ENCODE measurements around the gene PGS1.

PGS1 gene

DNA sequence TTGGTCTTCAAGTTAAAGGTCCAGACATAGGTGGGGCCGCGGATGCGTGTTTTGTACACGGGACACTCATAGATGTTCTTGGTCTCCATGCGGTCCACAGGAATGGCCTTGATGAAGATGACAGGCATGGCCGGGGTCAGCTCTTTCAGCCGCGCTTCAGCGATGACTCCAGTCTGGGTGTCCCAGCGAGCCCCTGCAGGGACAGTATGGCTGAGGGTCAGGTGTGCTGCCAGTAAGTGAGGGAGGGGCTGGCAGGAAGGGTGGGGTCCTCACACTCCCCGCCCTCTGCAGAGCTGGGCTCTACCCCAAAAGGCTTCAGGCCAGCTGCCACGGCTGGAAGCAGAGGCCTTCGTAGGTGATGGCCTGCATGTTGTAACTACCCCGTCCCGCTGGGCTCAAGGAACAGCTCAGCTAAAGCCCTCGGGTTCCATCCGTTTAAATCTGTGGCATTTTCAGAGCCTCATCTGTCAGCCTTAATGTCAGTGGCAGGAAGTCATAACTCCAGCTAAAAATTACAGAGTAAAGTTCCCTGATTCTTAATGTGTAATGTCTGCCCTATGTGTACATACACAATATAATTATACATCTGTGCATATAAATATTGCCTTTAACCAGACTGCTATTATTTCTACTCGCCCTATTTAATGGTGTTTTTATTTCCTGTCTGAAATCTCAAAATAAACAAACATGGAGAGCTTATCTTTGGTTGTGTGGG, 45.7 kb downstream of the PGS1 start:
- H3K27ac ChIP-seq (ENCODE audit: low read depth, low read length): no peak overlapping the region
- H3K9ac ChIP-seq (ENCODE audit: low read length): no peak overlapping the region
- no peaks in the 10 kb centered on the region for H3K27me3 ChIP-seq (ENCODE audit: control insufficient read depth, insufficient read depth, low read length)
- no peaks in the 10 kb centered on the region for H3K4me1 ChIP-seq (ENCODE audit: control insufficient read depth, insufficient read depth, low read length)
- H3K4me3 ChIP-seq (ENCODE audit: low read length): no peak overlapping the region
- peaks cover 9% of the 10 kb centered on the region for H3K36me3 ChIP-seq (ENCODE audit: control insufficient read depth, insufficient read depth, low read length)

DNA sequence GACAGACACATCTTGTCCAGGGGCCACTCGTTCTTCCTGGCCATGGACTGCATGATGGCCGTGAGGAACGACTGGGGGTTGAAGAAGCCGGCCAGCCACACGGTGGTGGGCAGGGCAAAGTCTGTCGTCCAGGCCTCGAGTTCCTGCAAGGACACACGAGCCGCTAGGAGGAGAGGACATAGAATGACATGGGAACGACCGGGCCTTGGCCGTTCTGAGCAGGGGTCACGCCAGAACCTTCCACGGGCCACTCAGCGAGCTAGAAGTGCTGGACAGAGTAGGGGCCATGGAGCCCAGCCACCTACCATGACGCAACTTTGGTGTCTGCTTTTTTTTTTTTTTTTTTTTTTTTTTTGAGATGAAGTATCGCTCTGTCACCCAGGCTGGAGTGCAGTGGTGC, 47.0 kb downstream of the PGS1 start:
- no peaks in the 10 kb centered on the region for H3K27me3 ChIP-seq (ENCODE audit: control insufficient read depth, insufficient read depth, low read length)
- H3K4me3 ChIP-seq (ENCODE audit: low read length): no peak overlapping the region
- H3K36me3 ChIP-seq (ENCODE audit: control insufficient read depth, insufficient read depth, low read length): peaks cover 9% of the 10 kb centered on the region
- H3K27ac ChIP-seq (ENCODE audit: low read depth, low read length): no peak overlapping the region
- no peak overlapping the region for H3K9ac ChIP-seq (ENCODE audit: low read length)
- no peaks in the 10 kb centered on the region for H3K4me1 ChIP-seq (ENCODE audit: control insufficient read depth, insufficient read depth, low read length)

DNA sequence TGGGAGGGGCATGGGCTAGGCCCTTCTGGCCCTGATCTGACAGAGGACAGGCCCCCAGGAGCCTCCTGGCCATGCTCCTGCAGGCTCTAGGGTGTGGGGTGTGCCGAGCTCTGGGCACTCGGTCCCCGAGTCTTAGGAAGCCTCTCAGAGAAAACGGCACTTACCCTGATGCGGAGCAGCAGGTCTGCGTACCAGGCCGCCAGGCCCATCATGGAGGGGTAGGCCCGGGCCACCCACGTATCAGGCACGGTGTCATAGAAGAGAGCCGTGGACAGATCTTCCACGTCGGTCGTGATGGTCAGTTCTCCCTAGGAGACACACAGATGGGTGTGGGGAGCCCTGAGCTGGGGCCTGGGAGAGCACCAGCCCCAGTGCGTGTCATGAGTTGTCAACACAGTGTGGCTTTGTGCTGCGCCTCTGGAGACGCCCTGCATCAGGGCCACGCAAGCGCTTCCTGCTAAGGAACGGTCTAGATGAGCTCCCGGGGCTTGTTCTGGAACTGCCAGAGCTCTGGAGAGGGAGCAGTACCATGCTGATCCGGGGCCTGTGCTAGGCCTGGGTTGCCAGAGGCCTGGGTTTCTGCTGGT, 47.9 kb downstream of the PGS1 start:
- H3K4me1 ChIP-seq (ENCODE audit: control insufficient read depth, insufficient read depth, low read length): no peaks in the 10 kb centered on the region

GRCh38 chr17:78427140-78427539, 48.7 kb downstream of the PGS1 start:
- Histone ChIP-seq H3K27me3 (ENCODE audit: control insufficient read depth, insufficient read depth, low read length) (no peaks in the 10 kb centered on the region), H3K9ac (ENCODE audit: low read length) (no peak overlapping the region), H3K4me3 (ENCODE audit: low read length) (no peak overlapping the region), H3K4me1 (ENCODE audit: control insufficient read depth, insufficient read depth, low read length) (no peaks in the 10 kb centered on the region), H3K27ac (ENCODE audit: low read depth, low read length) (no peak overlapping the region), H3K36me3 (ENCODE audit: control insufficient read depth, insufficient read depth, low read length) (peaks cover 9% of the 10 kb centered on the region)

More for the DNA sequence above, 47.9 kb downstream of the PGS1 start:
- Histone ChIP-seq H3K27ac (ENCODE audit: low read depth, low read length) (no peak overlapping the region), H3K4me3 (ENCODE audit: low read length) (no peak overlapping the region), H3K9ac (ENCODE audit: low read length) (no peak overlapping the region), H3K36me3 (ENCODE audit: control insufficient read depth, insufficient read depth, low read length) (peaks cover 9% of the 10 kb centered on the region), H3K27me3 (ENCODE audit: control insufficient read depth, insufficient read depth, low read length) (no peaks in the 10 kb centered on the region)

DNA sequence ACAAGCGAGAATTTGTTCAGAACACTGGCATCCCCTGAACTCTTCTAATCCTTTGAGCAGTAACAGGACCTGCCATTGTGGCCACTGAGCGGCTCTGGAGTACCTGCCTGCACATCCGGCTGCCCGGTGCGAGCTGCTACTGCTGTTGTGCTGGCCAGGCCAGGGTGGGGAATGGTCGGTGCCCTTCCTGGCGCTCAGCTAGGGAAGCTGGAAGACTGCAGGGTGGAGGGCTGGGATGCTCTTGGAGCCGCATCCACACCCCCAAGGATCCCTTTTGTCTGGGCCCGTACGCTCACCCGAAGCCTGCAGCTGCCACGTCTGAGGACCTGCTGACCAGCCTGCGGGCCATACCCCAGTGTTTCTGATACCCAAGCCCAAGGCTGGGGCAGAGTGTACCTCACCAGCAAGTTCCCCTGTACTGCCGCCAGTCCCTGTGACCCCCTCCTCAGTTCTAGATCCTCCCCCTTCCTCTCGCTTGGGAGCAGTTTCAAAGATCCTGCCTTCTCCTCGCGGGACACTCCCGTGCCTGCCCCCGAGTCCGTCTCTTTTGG, 49.7 kb downstream of the PGS1 start:
- no peak overlapping the region for H3K27ac ChIP-seq (ENCODE audit: low read depth, low read length)
- H3K36me3 ChIP-seq (ENCODE audit: control insufficient read depth, insufficient read depth, low read length): peaks cover 9% of the 10 kb centered on the region
- no peaks in the 10 kb centered on the region for H3K27me3 ChIP-seq (ENCODE audit: control insufficient read depth, insufficient read depth, low read length)
- no peaks in the 10 kb centered on the region for H3K4me1 ChIP-seq (ENCODE audit: control insufficient read depth, insufficient read depth, low read length)
- no peak overlapping the region for H3K9ac ChIP-seq (ENCODE audit: low read length)
- H3K4me3 ChIP-seq (ENCODE audit: low read length): no peak overlapping the region

- H3K27ac ChIP-seq (ENCODE audit: low read depth, low read length): no peak overlapping the region
- no peaks in the 10 kb centered on the region for H3K4me1 ChIP-seq (ENCODE audit: control insufficient read depth, insufficient read depth, low read length)
- H3K36me3 ChIP-seq (ENCODE audit: control insufficient read depth, insufficient read depth, low read length): peaks cover 5% of the 10 kb centered on the region
- H3K27me3 ChIP-seq (ENCODE audit: control insufficient read depth, insufficient read depth, low read length): no peaks in the 10 kb centered on the region
- H3K9ac ChIP-seq (ENCODE audit: low read length): no peak overlapping the region
- no peak overlapping the region for H3K4me3 ChIP-seq (ENCODE audit: low read length)
Observed at GRCh38 chr17:78428836-78429617, 50.6 kb downstream of the PGS1 start.

DNA sequence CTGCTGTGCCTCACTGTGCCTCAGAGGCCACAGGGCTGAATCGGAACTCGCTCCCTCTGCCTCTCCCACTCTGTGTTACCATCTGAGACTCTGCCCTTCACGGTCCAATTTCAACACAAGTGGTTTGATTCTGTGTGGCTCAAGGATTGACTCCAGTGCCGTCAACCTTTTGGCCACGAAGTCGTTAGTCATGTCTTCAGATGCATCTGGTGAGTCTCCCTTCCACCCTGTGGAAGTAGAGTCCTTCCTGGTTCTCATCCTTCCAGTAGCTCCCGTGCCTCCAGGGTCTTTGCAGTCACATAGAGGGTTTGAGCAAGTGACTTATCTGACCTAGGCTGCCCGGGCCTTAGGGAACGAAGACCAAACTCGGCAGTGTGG, 51.2 kb downstream of the PGS1 start:
- Histone ChIP-seq H3K9ac (ENCODE audit: low read length) (no peak overlapping the region), H3K27me3 (ENCODE audit: control insufficient read depth, insufficient read depth, low read length) (no peaks in the 10 kb centered on the region), H3K27ac (ENCODE audit: low read depth, low read length) (no peak overlapping the region), H3K4me1 (ENCODE audit: control insufficient read depth, insufficient read depth, low read length) (no peaks in the 10 kb centered on the region), H3K4me3 (ENCODE audit: low read length) (no peak overlapping the region), H3K36me3 (ENCODE audit: control insufficient read depth, insufficient read depth, low read length) (peaks cover 5% of the 10 kb centered on the region)

DNA sequence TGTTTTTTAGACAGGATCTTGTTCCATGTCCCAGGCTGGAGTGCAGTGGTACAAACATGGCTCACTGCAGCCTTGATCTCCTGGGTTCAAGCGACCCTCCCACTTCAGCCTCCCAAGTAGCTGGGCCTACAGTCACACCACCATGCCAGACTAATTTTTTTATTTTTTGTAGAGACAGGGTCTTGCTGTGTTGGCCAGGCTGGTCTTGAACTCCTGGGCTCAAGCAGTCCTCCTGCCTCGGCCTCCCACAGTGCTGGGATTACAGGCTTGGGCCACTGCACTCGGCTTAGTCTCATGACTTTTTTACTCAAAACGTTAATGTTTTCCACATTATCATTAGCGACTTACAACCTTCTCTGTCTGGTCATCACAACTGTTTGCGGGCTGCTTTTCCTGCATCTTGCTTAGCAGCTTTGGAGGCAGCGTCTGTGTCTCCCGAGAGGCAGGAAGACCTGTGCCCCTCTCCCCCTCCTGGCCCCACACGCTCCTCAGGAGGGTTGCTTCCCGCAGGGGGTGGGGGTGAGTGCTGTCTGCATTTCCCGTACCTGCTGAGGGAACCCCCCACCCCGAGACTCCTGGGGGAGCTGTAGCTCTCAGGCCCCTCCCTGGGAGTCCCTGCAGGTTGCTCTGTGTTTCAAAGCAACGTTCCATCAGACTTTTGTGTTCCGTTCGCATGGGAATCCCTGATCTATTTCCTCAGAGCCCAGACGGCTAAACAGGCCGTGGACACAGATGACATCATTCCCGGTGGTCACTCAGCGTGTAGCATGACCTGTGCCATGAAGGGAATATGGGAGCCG, 52.6 kb downstream of the PGS1 start:
- Histone ChIP-seq H3K4me3 (ENCODE audit: low read length) (no peak overlapping the region), H3K27ac (ENCODE audit: low read depth, low read length) (no peak overlapping the region), H3K4me1 (ENCODE audit: control insufficient read depth, insufficient read depth, low read length) (no peaks in the 10 kb centered on the region), H3K27me3 (ENCODE audit: control insufficient read depth, insufficient read depth, low read length) (no peaks in the 10 kb centered on the region), H3K36me3 (ENCODE audit: control insufficient read depth, insufficient read depth, low read length) (no peaks in the 10 kb centered on the region), H3K9ac (ENCODE audit: low read length) (no peak overlapping the region)

- Histone ChIP-seq H3K27ac (ENCODE audit: low read depth, low read length) (no peak overlapping the region), H3K9ac (ENCODE audit: low read length) (no peak overlapping the region), H3K27me3 (ENCODE audit: control insufficient read depth, insufficient read depth, low read length) (no peaks in the 10 kb centered on the region), H3K4me1 (ENCODE audit: control insufficient read depth, insufficient read depth, low read length) (no peaks in the 10 kb centered on the region), H3K36me3 (ENCODE audit: control insufficient read depth, insufficient read depth, low read length) (no peaks in the 10 kb centered on the region), H3K4me3 (ENCODE audit: low read length) (no peak overlapping the region)
Observed at GRCh38 chr17:78431692-78431958, 53.2 kb downstream of the PGS1 start.

GRCh38 chr17:78432226-78433012, 54.0 kb downstream of the PGS1 start:
- no peaks in the 10 kb centered on the region for H3K27me3 ChIP-seq (ENCODE audit: control insufficient read depth, insufficient read depth, low read length)
- H3K27ac ChIP-seq (ENCODE audit: low read depth, low read length): no peak overlapping the region
- no peak overlapping the region for H3K4me3 ChIP-seq (ENCODE audit: low read length)
- H3K9ac ChIP-seq (ENCODE audit: low read length): no peak overlapping the region
- no peaks in the 10 kb centered on the region for H3K36me3 ChIP-seq (ENCODE audit: control insufficient read depth, insufficient read depth, low read length)
- no peaks in the 10 kb centered on the region for H3K4me1 ChIP-seq (ENCODE audit: control insufficient read depth, insufficient read depth, low read length)

- no peak overlapping the region for H3K9ac ChIP-seq (ENCODE audit: low read length)
- no peaks in the 10 kb centered on the region for H3K36me3 ChIP-seq (ENCODE audit: control insufficient read depth, insufficient read depth, low read length)
- H3K27ac ChIP-seq (ENCODE audit: low read depth, low read length): no peak overlapping the region
- H3K4me1 ChIP-seq (ENCODE audit: control insufficient read depth, insufficient read depth, low read length): no peaks in the 10 kb centered on the region
- H3K27me3 ChIP-seq (ENCODE audit: control insufficient read depth, insufficient read depth, low read length): no peaks in the 10 kb centered on the region
- H3K4me3 ChIP-seq (ENCODE audit: low read length): no peak overlapping the region
Observed at GRCh38 chr17:78433013-78433727, 54.7 kb downstream of the PGS1 start.
